ENCODE measurements around the gene SNCB. TPM values are rescaled to one million over a fixed set of nuclear protein-coding genes. Genes with fewer than 3 reads are reported as not detected.

The SNCB gene
- total and polyA plus RNA-seq, 2 of the 4 experiments (the other 2 are of a cell fraction): 0.41 TPM; not detected in 1

DNA sequence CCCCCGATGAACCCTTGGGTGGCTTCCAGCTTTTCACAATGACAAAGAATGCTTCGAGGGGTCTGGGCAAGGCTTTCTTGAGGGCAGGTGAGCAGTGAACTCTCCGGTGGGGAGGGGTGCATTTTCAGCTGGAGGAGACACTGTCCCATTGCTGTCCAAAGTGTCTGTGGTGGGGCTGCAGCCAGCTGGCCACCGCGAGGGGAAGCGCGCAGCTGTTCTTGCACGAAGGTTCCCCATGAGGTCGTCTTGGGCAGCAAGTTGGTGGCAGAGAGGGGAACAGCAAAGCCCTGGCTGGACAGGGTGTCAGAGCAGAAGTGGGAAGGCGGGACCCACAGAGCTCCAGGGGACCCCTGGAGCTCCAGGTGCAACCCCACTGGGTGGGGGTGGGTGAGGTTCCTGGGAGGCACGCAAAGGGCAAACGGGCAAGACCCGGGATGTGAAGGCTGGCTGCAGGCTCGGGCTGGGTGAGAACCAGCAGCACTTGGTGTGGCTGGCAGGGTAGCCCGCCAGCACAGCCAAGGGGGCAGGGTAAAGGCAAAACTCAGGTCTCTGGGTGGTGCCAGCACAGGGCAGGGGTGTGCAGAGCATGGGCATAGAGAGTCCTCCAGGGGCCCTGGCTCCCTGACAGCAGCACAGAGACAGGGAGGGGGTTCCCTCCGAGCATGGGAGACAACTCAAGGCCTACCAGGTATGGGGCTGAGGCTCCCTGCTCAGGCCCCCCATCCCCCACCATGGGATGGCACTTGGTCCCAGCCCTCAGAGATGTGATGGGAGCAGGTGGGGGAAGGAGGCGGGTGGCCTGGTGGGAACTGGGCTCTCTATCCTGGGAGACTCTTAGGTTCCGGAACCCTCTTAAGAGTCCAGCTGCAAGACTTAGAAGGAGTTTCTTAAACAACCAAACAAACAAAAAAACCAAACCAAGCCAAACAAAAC, 43.6 kb upstream of the SNCB start:
- no peak overlapping the region for H3K27ac ChIP-seq (ENCODE audit: insufficient read depth, low read length)
- H2BK5ac ChIP-seq (ENCODE audit: low read depth, low read length, poor library complexity, severe bottlenecking): no peak overlapping the region
- no peak for TF ChIP-seq RFX5 (IDR thresholded peaks at IDR 0.05; ENCODE audit: low read depth, low read length)
- TF ChIP-seq CHD1 (IDR thresholded peaks at IDR 0.05; ENCODE audit: low read depth, low read length): no peak
- no peak for TF ChIP-seq RAD21 (IDR thresholded peaks at IDR 0.05; ENCODE audit: low read length)
- TF ChIP-seq, protein P1, sequence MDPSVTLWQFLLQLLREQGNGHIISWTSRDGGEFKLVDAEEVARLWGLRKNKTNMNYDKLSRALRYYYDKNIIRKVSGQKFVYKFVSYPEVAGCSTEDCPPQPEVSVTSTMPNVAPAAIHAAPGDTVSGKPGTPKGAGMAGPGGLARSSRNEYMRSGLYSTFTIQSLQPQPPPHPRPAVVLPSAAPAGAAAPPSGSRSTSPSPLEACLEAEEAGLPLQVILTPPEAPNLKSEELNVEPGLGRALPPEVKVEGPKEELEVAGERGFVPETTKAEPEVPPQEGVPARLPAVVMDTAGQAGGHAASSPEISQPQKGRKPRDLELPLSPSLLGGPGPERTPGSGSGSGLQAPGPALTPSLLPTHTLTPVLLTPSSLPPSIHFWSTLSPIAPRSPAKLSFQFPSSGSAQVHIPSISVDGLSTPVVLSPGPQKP (IDR thresholded peaks at IDR 0.05; ENCODE audit: borderline replicate concordance, low read depth, low read length): no peak
- no peak for TF ChIP-seq MAZ (IDR thresholded peaks at IDR 0.05; ENCODE audit: borderline replicate concordance, low read depth, low read length)
- TF ChIP-seq POLR2A (IDR thresholded peaks at IDR 0.05; ENCODE audit: low read depth, low read length): no peak
- TF ChIP-seq MAFK (IDR thresholded peaks at IDR 0.05; ENCODE audit: low read depth, low read length): no peak
- TF ChIP-seq SMC3 (IDR thresholded peaks at IDR 0.05; ENCODE audit: low read depth, low read length): no peak
- TF ChIP-seq, protein P2, sequence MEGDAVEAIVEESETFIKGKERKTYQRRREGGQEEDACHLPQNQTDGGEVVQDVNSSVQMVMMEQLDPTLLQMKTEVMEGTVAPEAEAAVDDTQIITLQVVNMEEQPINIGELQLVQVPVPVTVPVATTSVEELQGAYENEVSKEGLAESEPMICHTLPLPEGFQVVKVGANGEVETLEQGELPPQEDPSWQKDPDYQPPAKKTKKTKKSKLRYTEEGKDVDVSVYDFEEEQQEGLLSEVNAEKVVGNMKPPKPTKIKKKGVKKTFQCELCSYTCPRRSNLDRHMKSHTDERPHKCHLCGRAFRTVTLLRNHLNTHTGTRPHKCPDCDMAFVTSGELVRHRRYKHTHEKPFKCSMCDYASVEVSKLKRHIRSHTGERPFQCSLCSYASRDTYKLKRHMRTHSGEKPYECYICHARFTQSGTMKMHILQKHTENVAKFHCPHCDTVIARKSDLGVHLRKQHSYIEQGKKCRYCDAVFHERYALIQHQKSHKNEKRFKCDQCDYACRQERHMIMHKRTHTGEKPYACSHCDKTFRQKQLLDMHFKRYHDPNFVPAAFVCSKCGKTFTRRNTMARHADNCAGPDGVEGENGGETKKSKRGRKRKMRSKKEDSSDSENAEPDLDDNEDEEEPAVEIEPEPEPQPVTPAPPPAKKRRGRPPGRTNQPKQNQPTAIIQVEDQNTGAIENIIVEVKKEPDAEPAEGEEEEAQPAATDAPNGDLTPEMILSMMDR (conservative IDR thresholded peaks at IDR 0.05; ENCODE audit: low read depth, low read length): no peak
- no peak overlapping the region for H4K91ac ChIP-seq (ENCODE audit: insufficient read depth, low read depth, low read length)
- WGBS, 2 experiments (ENCODE audit: extremely low coverage in 2 of 2, insufficient read length in 1 of 2): 67% methylated on average over 1 of the region's 18 CpGs; no CpG with 5 or more reads in 1 of the 2 experiments
- ChIA-PET CTCF (interaction anchor here (1.1 kb wide), 1 partner anchor 13 kb away, joined by 5 read pairs; no protein-coding TSS in a partner anchor), POLR2A (ENCODE audit: unreplicated experiment) (interaction anchor here (0.7 kb wide), 1 partner anchor 212 kb away, joined by 7 read pairs; no protein-coding TSS in a partner anchor)
- no peak overlapping the region for H3K14ac ChIP-seq (replicated peaks; ENCODE audit: low read depth, low read length)
- no peak overlapping the region for H3K4me3 ChIP-seq (ENCODE audit: insufficient read depth, low read depth, low read length)
- no peak overlapping the region for H2AK9ac ChIP-seq (replicated peaks; ENCODE audit: low read depth, low read length, poor library complexity)
- H3K9me1 ChIP-seq (ENCODE audit: insufficient read depth, low read length): no peaks in the 10 kb centered on the region
- dilution Hi-C loops (cut with HindIII; ENCODE audit: low sequenced_read_pairs, unreplicated experiment): no loop called here
- H3K4me2 ChIP-seq (ENCODE audit: low read depth, low read length): no peak overlapping the region
- peaks cover 47% of the 10 kb centered on the region for H3K27me3 ChIP-seq (ENCODE audit: control insufficient read depth, insufficient read depth, low read length)
- no peak overlapping the region for H2BK120ac ChIP-seq (ENCODE audit: low read depth, low read length)
- no peak overlapping the region for H3K56ac ChIP-seq (ENCODE audit: extremely low read depth, insufficient read depth, low read length)
- no peak for DNase-seq
- in situ Hi-C loops (cut with MboI; ENCODE audit: low sequenced_read_pairs): no loop called here
- H3K9me3 ChIP-seq (ENCODE audit: control insufficient read depth, insufficient read depth, low read length): no peaks in the 10 kb centered on the region
- no peak overlapping the region for H4K5ac ChIP-seq (ENCODE audit: low read depth, low read length)
- no peak for ATAC-seq (ENCODE audit: low read depth)
- no peak overlapping the region for H3K9ac ChIP-seq (ENCODE audit: low read depth, low read length)
- H2AFZ ChIP-seq (replicated peaks; ENCODE audit: low read length, poor library complexity): no peak overlapping the region
- no peak overlapping the region for H2BK20ac ChIP-seq (ENCODE audit: low read depth, low read length)
- H3K36me3 ChIP-seq (ENCODE audit: control insufficient read depth, insufficient read depth, low read length): no peaks in the 10 kb centered on the region
- H3K23ac ChIP-seq (ENCODE audit: low read depth, low read length): no peak overlapping the region
- no peak overlapping the region for H2AK5ac ChIP-seq (ENCODE audit: low read depth, low read length)
- no TSS peak for BruUV-seq (replicated peaks)
- no peak overlapping the region for H2BK15ac ChIP-seq (ENCODE audit: low read depth, low read length)
- H3K4ac ChIP-seq (ENCODE audit: low read depth, low read length): no peak overlapping the region
- no peak overlapping the region for H3K18ac ChIP-seq (ENCODE audit: low read depth, low read length)
- no peak overlapping the region for H4K8ac ChIP-seq (ENCODE audit: low read depth in 2 of 2, low read length in 2 of 2)
- no peaks in the 10 kb centered on the region for H3K79me1 ChIP-seq (ENCODE audit: low read depth in 1 of 2, low read length in 2 of 2)
- H3K4me1 ChIP-seq (ENCODE audit: control insufficient read depth, insufficient read depth, low read length): no peaks in the 10 kb centered on the region
- intact Hi-C loops (cut with micrococcal nuclease): no loop called here
- H4K20me1 ChIP-seq (ENCODE audit: insufficient read depth, low read length): no peaks in the 10 kb centered on the region; the same call in 1 of the 2 replicates

All from IMR-90 (cell line).